Hematopoietic multipotent progenitor cell treated with erythropoietin and hydrocortisone succinate and interleukin-3 and kit ligand, for 17 days (in vitro differentiated cells): Measurements from ENCODE around the gene CDCA5.
A peak's percentile ranks its signal among the peaks of the same experiment; 100 is the strongest.

Source experiments
- DNase-seq: peaks from one replicate; pipeline ENCODE4 v3.0.0-alpha.2; 2015; ENCODE audit warnings: low spot score

The CDCA5 gene

GRCh38 chr11:65107078-65107477, 23.2 kb upstream of the CDCA5 start:
- DNase-seq = no peak

GRCh38 chr11:65104628-65105027, 20.8 kb upstream of the CDCA5 start:
- DNase-seq = no peak

GRCh38 chr11:65103476-65103875, 19.6 kb upstream of the CDCA5 start:
- DNase-seq = no peak

- no peak for DNase-seq
These were observed 18.6 kb upstream of the CDCA5 start for GRCh38 chr11:65102142-65103095.

- no peak for DNase-seq
These were observed 17.0 kb upstream of the CDCA5 start for GRCh38 chr11:65100674-65101350.

- DNase-seq = no peak
These were observed 13.1 kb upstream of the CDCA5 start for GRCh38 chr11:65096926-65097325.

- peak; percentile 96 for DNase-seq
These were observed 12.3 kb upstream of the CDCA5 start, which contains the start of gene VPS51 for GRCh38 chr11:65095974-65096806. TSS of gene VPS51 (plus strand) at chr11:65096214. CDS start at chr11:65096251, 37 bp downstream.

GRCh38 chr11:65095427-65095826, 11.6 kb upstream of the CDCA5 start:
- no peak for DNase-seq

GRCh38 chr11:65090628-65091027, 6.8 kb upstream of the CDCA5 start:
- DNase-seq = no peak

- DNase-seq = no peak
These were observed 5.8 kb upstream of the CDCA5 start for GRCh38 chr11:65089621-65090020.

- no peak for DNase-seq
These were observed 4.0 kb upstream of the CDCA5 start for GRCh38 chr11:65087827-65088226.

GRCh38 chr11:65087216-65087615, 3.4 kb upstream of the CDCA5 start:
- DNase-seq = no peak

- no peak for DNase-seq
These were observed 3.0 kb upstream of the CDCA5 start for GRCh38 chr11:65086809-65087208.

- DNase-seq = no peak
These were observed 1.6 kb upstream of the CDCA5 start for GRCh38 chr11:65085446-65085845.

GRCh38 chr11:65084598-65085375, 947 bp upstream of the CDCA5 start:
- DNase-seq = no peak

GRCh38 chr11:65083134-65083833, 556 bp downstream of the CDCA5 start:
- DNase-seq = no peak

GRCh38 chr11:65078786-65079342, 5.0 kb downstream of the CDCA5 start:
- DNase-seq = no peak

- DNase-seq = peak; percentile 64
These were observed 5.7 kb downstream of the CDCA5 start for GRCh38 chr11:65078151-65078550.

GRCh38 chr11:65077451-65077850, 6.4 kb downstream of the CDCA5 start:
- DNase-seq = no peak

GRCh38 chr11:65072631-65072966, 11.2 kb downstream of the CDCA5 start:
- no peak for DNase-seq
